Sigmoid colon (tissue), 4 donors: ENCODE measurements around the gene C19orf44.

Experiments
- EP300 ChIP-seq, 4 donors: sonication (generic); formaldehyde crosslinking; IDR thresholded peaks; one replicate each; pipeline ENCODE4 v1.6.1; 2017; ENCODE audit warnings: antibody characterized with exemption in 4 of 4
- POLR2A ChIP-seq, 2 donors: fragments of 450-650 bp; IDR thresholded peaks; one replicate each; pipeline ENCODE4 v1.6.1; 2016; ENCODE audit warnings: antibody characterized with exemption in 2 of 2, mild to moderate bottlenecking in 2 of 2, moderate library complexity in 2 of 2
- POLR2AphosphoS5 ChIP-seq, 4 donors: sonication (generic); formaldehyde crosslinking; IDR thresholded peaks; one replicate each; pipeline ENCODE4 v1.6.1; 2017; ENCODE audit warnings: antibody characterized with exemption in 4 of 4
- TF ChIP-seq, protein P1 (sequence below), 4 experiments: fragments of 450-650 bp in 3 of 4; fragments of 200-600 bp in 1 of 4; IDR thresholded peaks; one replicate each; pipeline ENCODE4 v1.5.1; 2016 to 2019; ENCODE audit warnings: antibody characterized with exemption in 4 of 4, mild to moderate bottlenecking in 3 of 4, moderate library complexity in 2 of 4

DNA sequence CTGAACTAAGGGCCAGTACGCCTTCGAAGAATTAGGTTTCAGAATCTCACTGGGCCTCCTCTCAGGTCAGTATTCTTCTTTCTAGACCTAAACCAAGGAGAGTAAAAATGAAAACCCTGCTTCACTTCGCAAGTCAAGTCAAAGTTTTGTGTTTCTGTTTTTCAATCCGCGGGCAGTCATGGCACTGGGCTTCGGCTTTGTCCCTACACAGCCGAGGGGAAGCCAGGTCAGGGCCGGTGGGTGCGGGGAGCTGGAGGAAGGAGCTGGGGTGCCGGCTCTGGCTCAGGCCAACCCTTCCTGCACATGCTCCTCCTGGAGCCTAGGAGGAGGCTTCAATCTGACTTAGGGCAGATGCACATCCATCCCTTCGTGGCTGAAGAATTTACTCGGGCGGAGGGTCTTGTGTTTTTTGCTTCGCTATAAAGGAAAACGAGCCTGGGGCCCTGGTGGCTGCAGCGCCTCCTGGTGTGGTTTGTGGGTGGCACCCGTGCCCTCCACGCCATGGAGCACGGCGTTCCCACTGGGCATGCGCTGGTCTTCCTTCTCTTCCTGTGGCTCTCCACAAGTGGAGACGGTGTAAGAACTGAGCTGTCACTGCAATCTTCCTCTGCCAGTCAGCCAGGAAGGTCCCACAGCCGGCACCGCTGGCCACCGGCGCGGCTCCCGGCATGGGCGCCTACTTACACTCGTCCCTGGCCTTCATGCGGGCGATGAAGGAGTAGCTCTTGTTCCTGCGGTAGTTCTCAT, 22.5 kb downstream of the C19orf44 start:
- TF ChIP-seq, protein P1, sequence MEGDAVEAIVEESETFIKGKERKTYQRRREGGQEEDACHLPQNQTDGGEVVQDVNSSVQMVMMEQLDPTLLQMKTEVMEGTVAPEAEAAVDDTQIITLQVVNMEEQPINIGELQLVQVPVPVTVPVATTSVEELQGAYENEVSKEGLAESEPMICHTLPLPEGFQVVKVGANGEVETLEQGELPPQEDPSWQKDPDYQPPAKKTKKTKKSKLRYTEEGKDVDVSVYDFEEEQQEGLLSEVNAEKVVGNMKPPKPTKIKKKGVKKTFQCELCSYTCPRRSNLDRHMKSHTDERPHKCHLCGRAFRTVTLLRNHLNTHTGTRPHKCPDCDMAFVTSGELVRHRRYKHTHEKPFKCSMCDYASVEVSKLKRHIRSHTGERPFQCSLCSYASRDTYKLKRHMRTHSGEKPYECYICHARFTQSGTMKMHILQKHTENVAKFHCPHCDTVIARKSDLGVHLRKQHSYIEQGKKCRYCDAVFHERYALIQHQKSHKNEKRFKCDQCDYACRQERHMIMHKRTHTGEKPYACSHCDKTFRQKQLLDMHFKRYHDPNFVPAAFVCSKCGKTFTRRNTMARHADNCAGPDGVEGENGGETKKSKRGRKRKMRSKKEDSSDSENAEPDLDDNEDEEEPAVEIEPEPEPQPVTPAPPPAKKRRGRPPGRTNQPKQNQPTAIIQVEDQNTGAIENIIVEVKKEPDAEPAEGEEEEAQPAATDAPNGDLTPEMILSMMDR (IDR thresholded peaks at IDR 0.05): no peak
- TF ChIP-seq POLR2A (IDR thresholded peaks at IDR 0.05): no peak
- TF ChIP-seq POLR2AphosphoS5 (IDR thresholded peaks at IDR 0.05): no peak
- no peak for TF ChIP-seq EP300 (IDR thresholded peaks at IDR 0.05)
